H9 (cell line): ENCODE data around the gene C11orf65. TPM values are rescaled to one million over a fixed set of nuclear protein-coding genes. Genes with fewer than 3 reads are reported as not detected.

Experiments used
- DNase-seq: peaks from one replicate; pipeline ENCODE4 v3.0.0-alpha.2; 2017
- H2AFZ ChIP-seq: one replicate; pipeline ENCODE4 v1.6.1; 2013; ENCODE audit warnings: mild to moderate bottlenecking, low read length, control low read depth, moderate library complexity
- H2AK5ac ChIP-seq: 2 replicates; pipeline ENCODE4 v1.6.1; 2013; ENCODE audit warnings: low read length, control low read depth, mixed read lengths; ENCODE audit not compliant: insufficient read length
- H2BK120ac ChIP-seq: one replicate; pipeline ENCODE4 v1.6.1; 2013; ENCODE audit warnings: low read depth, mild to moderate bottlenecking, low read length, control low read depth, inconsistent platforms; ENCODE audit not compliant: poor library complexity, severe bottlenecking
- H2BK12ac ChIP-seq: 2 replicates; pipeline ENCODE4 v1.6.1; 2013; ENCODE audit warnings: low read length, control low read depth, mixed read lengths, low read depth; ENCODE audit not compliant: insufficient read length
- H2BK15ac ChIP-seq: 2 replicates; pipeline ENCODE4 v1.6.1; 2013; ENCODE audit warnings: low read depth, low read length, control low read depth
- H2BK20ac ChIP-seq: one replicate; pipeline ENCODE4 v1.6.1; 2013; ENCODE audit warnings: low read depth, mild to moderate bottlenecking, low read length, control low read depth, inconsistent platforms; ENCODE audit not compliant: poor library complexity, severe bottlenecking
- H2BK5ac ChIP-seq: 2 replicates; pipeline ENCODE4 v1.6.1; 2013; ENCODE audit warnings: low read length, control low read depth, mixed read lengths; ENCODE audit not compliant: insufficient read length
- H3K14ac ChIP-seq: 2 replicates; pipeline ENCODE4 v1.6.1; 2013; ENCODE audit warnings: low read length, control low read depth; ENCODE audit not compliant: insufficient read depth
- H3K18ac ChIP-seq: 2 replicates; pipeline ENCODE4 v1.6.1; 2013; ENCODE audit warnings: low read depth, mild to moderate bottlenecking, mixed read lengths, low read length, control low read depth; ENCODE audit not compliant: insufficient read length
- H3K23ac ChIP-seq: 2 replicates; pipeline ENCODE4 v1.6.1; 2013; ENCODE audit warnings: low read length, control low read depth, mixed read lengths, low read depth; ENCODE audit not compliant: insufficient read length
- H3K23me2 ChIP-seq: 2 replicates; pipeline ENCODE4 v1.6.1; 2013; ENCODE audit warnings: low read depth, mild to moderate bottlenecking, mixed read lengths, low read length, control low read depth; ENCODE audit not compliant: insufficient read length, poor library complexity, severe bottlenecking
- H3K27ac ChIP-seq: 2 replicates; pipeline ENCODE4 v1.5.1; 2013; ENCODE audit warnings: low read length, control low read depth, mixed read lengths, low read depth; ENCODE audit not compliant: insufficient read length
- H3K27me3 ChIP-seq: 2 replicates; pipeline ENCODE4 v1.6.1; 2013; ENCODE audit warnings: low read length, control low read depth, inconsistent platforms; ENCODE audit not compliant: insufficient read depth
- H3K4ac ChIP-seq: 2 replicates; pipeline ENCODE4 v1.6.1; 2013; ENCODE audit warnings: low read depth, mild to moderate bottlenecking, control low read depth, inconsistent platforms, low read length, moderate library complexity
- H3K4me1 ChIP-seq: 2 replicates; pipeline ENCODE4 v1.6.1; 2013; ENCODE audit warnings: low read length, control low read depth, inconsistent platforms; ENCODE audit not compliant: insufficient read depth
- H3K4me2 ChIP-seq: 2 replicates; pipeline ENCODE4 v1.6.1; 2013; ENCODE audit warnings: low read length, control low read depth, mixed read lengths; ENCODE audit not compliant: insufficient read length, insufficient read depth
- H3K56ac ChIP-seq: 2 replicates; pipeline ENCODE4 v1.6.1; 2013; ENCODE audit warnings: low read depth, mild to moderate bottlenecking, mixed read lengths, low read length, control low read depth; ENCODE audit not compliant: insufficient read length
- H3K79me1 ChIP-seq: 2 replicates; pipeline ENCODE4 v1.6.1; 2013; ENCODE audit warnings: low read depth, mild to moderate bottlenecking, moderate library complexity, low read length, control low read depth, inconsistent platforms; ENCODE audit not compliant: insufficient read depth, poor library complexity, severe bottlenecking
- H3K79me2 ChIP-seq: 2 replicates; pipeline ENCODE4 v1.6.1; 2013; ENCODE audit warnings: low read length, control low read depth, inconsistent platforms; ENCODE audit not compliant: insufficient read depth
- H3K9ac ChIP-seq: 2 replicates; pipeline ENCODE4 v1.6.1; 2013; ENCODE audit warnings: low read length, control low read depth, mixed read lengths; ENCODE audit not compliant: insufficient read length; ENCODE audit errors: extremely low read depth
- H3K9me3 ChIP-seq: one replicate; pipeline ENCODE4 v1.6.1; 2013; ENCODE audit warnings: low read depth, low read length, inconsistent platforms; ENCODE audit not compliant: control insufficient read depth
- H3T11ph ChIP-seq: one replicate; pipeline ENCODE4 v1.6.1; 2013; ENCODE audit warnings: mild to moderate bottlenecking, low read length, control low read depth, inconsistent platforms
- H4K20me1 ChIP-seq: one replicate; pipeline ENCODE4 v1.6.1; 2013; ENCODE audit not compliant: control insufficient read depth, insufficient read length, insufficient read depth
- H4K5ac ChIP-seq: 2 replicates; pipeline ENCODE4 v1.6.1; 2013; ENCODE audit warnings: low read depth, mild to moderate bottlenecking, mixed read lengths, low read length, control low read depth; ENCODE audit not compliant: insufficient read length
- H4K8ac ChIP-seq: replicated peaks from 2 replicates; pipeline ENCODE4 v1.6.1; 2013; ENCODE audit warnings: low read length, control low read depth, mixed read lengths, low read depth; ENCODE audit not compliant: insufficient read length
- H4K91ac ChIP-seq: 2 replicates; pipeline ENCODE4 v1.6.1; 2013; ENCODE audit warnings: low read depth, mild to moderate bottlenecking, moderate library complexity, mixed read lengths, low read length, control low read depth; ENCODE audit not compliant: insufficient read length
- H3K27ac Mint-ChIP-seq, 3 experiments: 2 replicates in 2 of 3; 3 replicates in 1 of 3; pipeline ENCODE4 v1.8.0; 2020 to 2021; ENCODE audit warnings: mixed read lengths in 3 of 3, mild to moderate bottlenecking in 1 of 3, moderate library complexity in 1 of 3
- H3K27me3 Mint-ChIP-seq: 2 replicates; pipeline ENCODE4 v1.8.0; 2021; ENCODE audit warnings: low read depth, mild to moderate bottlenecking, moderate library complexity, mixed read lengths
- H3K36me3 Mint-ChIP-seq, 3 experiments: 2 replicates in 2 of 3; 3 replicates in 1 of 3; pipeline ENCODE4 v1.8.0; 2020 to 2021; ENCODE audit warnings: low read depth in 3 of 3, mixed read lengths in 3 of 3; ENCODE audit not compliant: insufficient read depth in 1 of 3
- H3K4me1 Mint-ChIP-seq, 2 experiments: 2 replicates each; pipeline ENCODE4 v1.8.0; 2020; ENCODE audit warnings: mixed read lengths in 2 of 2
- H3K4me3 Mint-ChIP-seq, 2 experiments: 2 replicates in 1 of 2; 3 replicates in 1 of 2; pipeline ENCODE4 v1.8.0; 2020 to 2021; ENCODE audit warnings: mild to moderate bottlenecking in 2 of 2, mixed read lengths in 2 of 2, moderate library complexity in 1 of 2
- H3K9me3 Mint-ChIP-seq, 2 experiments: 2 replicates in 1 of 2; 3 replicates in 1 of 2; pipeline ENCODE4 v1.8.0; 2020; ENCODE audit warnings: mild to moderate bottlenecking in 2 of 2, mixed read lengths in 2 of 2, moderate library complexity in 1 of 2
- WGBS: extraction: QIAGEN DNeasy Blood & Tissue Kit; methylation state at CpG from one replicate; pipeline ENCODE4 v1.1.7; 2013; ENCODE audit warnings: missing lambda C conversion rate, low lambda C conversion rate, mixed read lengths; ENCODE audit not compliant: insufficient read length; ENCODE audit errors: extremely low coverage; 5-methylcytosine and 5-hydroxymethylcytosine counted together
- total RNA-seq: library from RNA; stranded (reverse); gene quantifications from 2 replicates; pipeline ENCODE4 v1.2.1, GENCODE V29; 2021
- TF ChIP-seq, protein P1 (sequence below): fragments of 200-600 bp; sonication (generic); conservative IDR thresholded peaks from 3 replicates; pipeline ENCODE4 v1.8.0; 2021; ENCODE audit warnings: antibody characterized with exemption, mild to moderate bottlenecking

Gene C11orf65
- total RNA-seq, 1 experiment from 2014 or later, result 0.55 TPM

DNA sequence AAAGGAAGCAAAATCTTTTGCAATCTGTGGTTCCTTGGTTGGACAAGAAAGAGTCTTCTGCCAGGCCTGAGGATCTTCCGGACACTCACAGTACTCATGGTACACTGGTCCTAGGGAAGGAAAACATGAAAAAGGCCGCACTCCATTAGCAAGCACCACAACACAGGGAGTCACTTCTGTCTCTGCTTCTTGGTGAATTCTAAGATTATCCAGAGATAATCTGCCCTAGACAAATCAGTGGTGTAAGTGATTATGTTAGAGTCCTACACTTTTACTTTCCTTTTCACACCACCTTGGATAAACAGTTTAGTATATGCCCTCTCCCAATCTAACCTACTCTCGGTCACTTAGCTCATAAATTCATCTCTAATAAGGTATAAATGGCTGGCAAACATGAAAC lies 19.0 kb upstream of the C11orf65 start:
- H3K79me2 ChIP-seq, result no peaks in the 10 kb centered on the region; the same call in 1 of the 2 replicates
- H2BK15ac ChIP-seq, result no peak overlapping the region
- H3K27me3 ChIP-seq, result no peaks in the 10 kb centered on the region
- H3K27ac ChIP-seq, result no peak overlapping the region
- H3K23me2 ChIP-seq, result no peaks in the 10 kb centered on the region
- no peak overlapping the region for H2BK12ac ChIP-seq
- no peak overlapping the region for H3K4me2 ChIP-seq
- H3T11ph ChIP-seq, result no peak overlapping the region
- H3K4me1 ChIP-seq, result no peaks in the 10 kb centered on the region
- TF ChIP-seq, protein P1, sequence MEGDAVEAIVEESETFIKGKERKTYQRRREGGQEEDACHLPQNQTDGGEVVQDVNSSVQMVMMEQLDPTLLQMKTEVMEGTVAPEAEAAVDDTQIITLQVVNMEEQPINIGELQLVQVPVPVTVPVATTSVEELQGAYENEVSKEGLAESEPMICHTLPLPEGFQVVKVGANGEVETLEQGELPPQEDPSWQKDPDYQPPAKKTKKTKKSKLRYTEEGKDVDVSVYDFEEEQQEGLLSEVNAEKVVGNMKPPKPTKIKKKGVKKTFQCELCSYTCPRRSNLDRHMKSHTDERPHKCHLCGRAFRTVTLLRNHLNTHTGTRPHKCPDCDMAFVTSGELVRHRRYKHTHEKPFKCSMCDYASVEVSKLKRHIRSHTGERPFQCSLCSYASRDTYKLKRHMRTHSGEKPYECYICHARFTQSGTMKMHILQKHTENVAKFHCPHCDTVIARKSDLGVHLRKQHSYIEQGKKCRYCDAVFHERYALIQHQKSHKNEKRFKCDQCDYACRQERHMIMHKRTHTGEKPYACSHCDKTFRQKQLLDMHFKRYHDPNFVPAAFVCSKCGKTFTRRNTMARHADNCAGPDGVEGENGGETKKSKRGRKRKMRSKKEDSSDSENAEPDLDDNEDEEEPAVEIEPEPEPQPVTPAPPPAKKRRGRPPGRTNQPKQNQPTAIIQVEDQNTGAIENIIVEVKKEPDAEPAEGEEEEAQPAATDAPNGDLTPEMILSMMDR, result no peak
- H4K8ac ChIP-seq, result no peak overlapping the region
- H2BK20ac ChIP-seq, result no peak overlapping the region
- H3K9ac ChIP-seq, result no peak overlapping the region
- WGBS, result no CpG with 5 or more reads among the region's 3 CpGs
- H2BK5ac ChIP-seq, result no peak overlapping the region
- no peak overlapping the region for H2BK120ac ChIP-seq
- H3K27me3 Mint-ChIP-seq, result no peaks in the 10 kb centered on the region
- no peak overlapping the region for H3K56ac ChIP-seq
- no peaks in the 10 kb centered on the region for H3K9me3 ChIP-seq
- peaks cover 22 to 30% (median 27%) of the 10 kb centered on the region in 3 experiments for H3K36me3 Mint-ChIP-seq
- no peak overlapping the region for H4K91ac ChIP-seq
- H4K20me1 ChIP-seq, result no peaks in the 10 kb centered on the region
- no peak overlapping the region for H3K18ac ChIP-seq
- H4K5ac ChIP-seq, result no peak overlapping the region
- no peak overlapping the region for H2AFZ ChIP-seq
- H3K4ac ChIP-seq, result no peak overlapping the region
- no peak overlapping the region for H3K4me3 Mint-ChIP-seq
- no peaks in the 10 kb centered on the region for H3K79me1 ChIP-seq
- no peak overlapping the region for H3K14ac ChIP-seq
- H2AK5ac ChIP-seq, result no peak overlapping the region
- H3K27ac Mint-ChIP-seq, result no peak overlapping the region; a peak in 1 of 7 replicates
- H3K4me1 Mint-ChIP-seq, result peaks cover 9 to 11% of the 10 kb centered on the region in 2 experiments; a peak in 3 of 4 replicates
- peaks cover 4 to 8% of the 10 kb centered on the region in 2 experiments; a peak in 4 of 5 replicates for H3K9me3 Mint-ChIP-seq
- no peak for DNase-seq
- no peak overlapping the region for H3K23ac ChIP-seq
